ENCODE data around the gene NFIA.

NFIA gene

GRCh38 chr1:61439234-61439633, 356.9 kb downstream of the NFIA start:
- no peak for TF ChIP-seq SPI1 (IDR thresholded peaks at IDR 0.05; ENCODE audit: low read depth, low read length)
- TF ChIP-seq POU2F2 (IDR thresholded peaks at IDR 0.05; ENCODE audit: low read depth, low read length): no peak
- no peak for TF ChIP-seq POLR2AphosphoS5 (IDR thresholded peaks at IDR 0.05; ENCODE audit: low read depth, low read length)
- DNase-seq (ENCODE audit: insufficient read length, low spot score): no peak
- no peak for FAIRE-seq

- FAIRE-seq: no peak
- no peak for DNase-seq (ENCODE audit: insufficient read length, low spot score)
- no peak for TF ChIP-seq POLR2A (IDR thresholded peaks at IDR 0.05; ENCODE audit: low read depth, low read length)
- no peak for TF ChIP-seq TAF1 (IDR thresholded peaks at IDR 0.05; ENCODE audit: low read depth, low read length)
- no peak for TF ChIP-seq POU2F2 (IDR thresholded peaks at IDR 0.05; ENCODE audit: low read depth, low read length)
- no peak for TF ChIP-seq PAX5 (IDR thresholded peaks at IDR 0.05; ENCODE audit: insufficient read depth, low read length, severe bottlenecking)
- no peak for TF ChIP-seq SPI1 (IDR thresholded peaks at IDR 0.05; ENCODE audit: low read depth, low read length)
- TF ChIP-seq POLR2AphosphoS5 (IDR thresholded peaks at IDR 0.05; ENCODE audit: low read depth, low read length): no peak
Measured at GRCh38 chr1:61441723-61442262, 359.4 kb downstream of the NFIA start.

- TF ChIP-seq TAF1 (IDR thresholded peaks at IDR 0.05; ENCODE audit: low read depth, low read length) (no peak), SPI1 (IDR thresholded peaks at IDR 0.05; ENCODE audit: low read depth, low read length) (no peak), POLR2A (IDR thresholded peaks at IDR 0.05; ENCODE audit: low read depth, low read length) (no peak), PAX5 (IDR thresholded peaks at IDR 0.05; ENCODE audit: insufficient read depth, low read length, severe bottlenecking) (no peak), POLR2AphosphoS5 (IDR thresholded peaks at IDR 0.05; ENCODE audit: low read depth, low read length) (no peak), POU2F2 (IDR thresholded peaks at IDR 0.05; ENCODE audit: low read depth, low read length) (no peak)
- DNase-seq (ENCODE audit: insufficient read length, low spot score) (no peak), FAIRE-seq (no peak)
Measured at GRCh38 chr1:61442544-61442943, 360.2 kb downstream of the NFIA start.

DNA sequence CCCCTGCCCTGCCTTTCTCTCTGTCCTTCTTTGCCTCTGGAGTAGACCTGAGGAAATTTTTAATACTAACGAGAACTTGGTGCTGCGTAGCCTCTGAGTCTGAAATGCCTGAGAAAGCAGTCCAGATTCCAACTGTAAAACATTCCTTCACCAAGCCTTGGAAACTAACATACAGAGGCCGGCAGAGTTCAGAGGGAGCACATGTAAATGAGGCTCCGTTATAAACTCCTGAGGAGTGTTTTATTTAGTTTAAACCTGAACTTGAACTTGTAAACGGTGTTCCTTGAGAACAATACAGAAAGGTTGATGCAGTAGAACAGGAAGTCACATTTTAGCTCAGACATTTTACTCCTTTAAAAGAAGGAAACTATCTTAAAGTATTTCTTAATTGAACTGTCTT, 361.9 kb downstream of the NFIA start:
- FAIRE-seq (no peak), DNase-seq (ENCODE audit: insufficient read length, low spot score) (no peak)
- no peak for TF ChIP-seq SPI1 (IDR thresholded peaks at IDR 0.05; ENCODE audit: low read depth, low read length)
- TF ChIP-seq TAF1 (IDR thresholded peaks at IDR 0.05; ENCODE audit: low read depth, low read length): no peak
- no peak for TF ChIP-seq POU2F2 (IDR thresholded peaks at IDR 0.05; ENCODE audit: low read depth, low read length)
- TF ChIP-seq PAX5 (IDR thresholded peaks at IDR 0.05; ENCODE audit: insufficient read depth, low read length, severe bottlenecking): no peak
- no peak for TF ChIP-seq POLR2AphosphoS5 (IDR thresholded peaks at IDR 0.05; ENCODE audit: low read depth, low read length)
- no peak for TF ChIP-seq POLR2A (IDR thresholded peaks at IDR 0.05; ENCODE audit: low read depth, low read length)

- DNase-seq (ENCODE audit: insufficient read length, low spot score) (no peak), FAIRE-seq (no peak)
- no peak for TF ChIP-seq PAX5 (IDR thresholded peaks at IDR 0.05; ENCODE audit: insufficient read depth, low read length, severe bottlenecking)
- no peak for TF ChIP-seq POU2F2 (IDR thresholded peaks at IDR 0.05; ENCODE audit: low read depth, low read length)
- no peak for TF ChIP-seq SPI1 (IDR thresholded peaks at IDR 0.05; ENCODE audit: low read depth, low read length)
- TF ChIP-seq TAF1 (IDR thresholded peaks at IDR 0.05; ENCODE audit: low read depth, low read length): no peak
- no peak for TF ChIP-seq POLR2AphosphoS5 (IDR thresholded peaks at IDR 0.05; ENCODE audit: low read depth, low read length)
- no peak for TF ChIP-seq POLR2A (IDR thresholded peaks at IDR 0.05; ENCODE audit: low read depth, low read length)
Measured at GRCh38 chr1:61445269-61445825, 363.0 kb downstream of the NFIA start.

GRCh38 chr1:61446531-61446991, 364.2 kb downstream of the NFIA start:
- TF ChIP-seq POU2F2 (IDR thresholded peaks at IDR 0.05; ENCODE audit: low read depth, low read length): no peak
- no peak for TF ChIP-seq SPI1 (IDR thresholded peaks at IDR 0.05; ENCODE audit: low read depth, low read length)
- TF ChIP-seq TAF1 (IDR thresholded peaks at IDR 0.05; ENCODE audit: low read depth, low read length): no peak
- TF ChIP-seq PAX5 (IDR thresholded peaks at IDR 0.05; ENCODE audit: insufficient read depth, low read length, severe bottlenecking): no peak
- no peak for TF ChIP-seq POLR2A (IDR thresholded peaks at IDR 0.05; ENCODE audit: low read depth, low read length)
- no peak for TF ChIP-seq POLR2AphosphoS5 (IDR thresholded peaks at IDR 0.05; ENCODE audit: low read depth, low read length)
- DNase-seq (ENCODE audit: insufficient read length, low spot score) (no peak), FAIRE-seq (no peak)

GRCh38 chr1:61447106-61447967, 365.0 kb downstream of the NFIA start:
- TF ChIP-seq POU2F2 (IDR thresholded peaks at IDR 0.05; ENCODE audit: low read depth, low read length) (no peak), SPI1 (IDR thresholded peaks at IDR 0.05; ENCODE audit: low read depth, low read length) (no peak), PAX5 (IDR thresholded peaks at IDR 0.05; ENCODE audit: insufficient read depth, low read length, severe bottlenecking) (no peak), POLR2AphosphoS5 (IDR thresholded peaks at IDR 0.05; ENCODE audit: low read depth, low read length) (no peak), TAF1 (IDR thresholded peaks at IDR 0.05; ENCODE audit: low read depth, low read length) (no peak), POLR2A (IDR thresholded peaks at IDR 0.05; ENCODE audit: low read depth, low read length) (no peak)
- DNase-seq (ENCODE audit: insufficient read length, low spot score) (no peak), FAIRE-seq (no peak)

DNA sequence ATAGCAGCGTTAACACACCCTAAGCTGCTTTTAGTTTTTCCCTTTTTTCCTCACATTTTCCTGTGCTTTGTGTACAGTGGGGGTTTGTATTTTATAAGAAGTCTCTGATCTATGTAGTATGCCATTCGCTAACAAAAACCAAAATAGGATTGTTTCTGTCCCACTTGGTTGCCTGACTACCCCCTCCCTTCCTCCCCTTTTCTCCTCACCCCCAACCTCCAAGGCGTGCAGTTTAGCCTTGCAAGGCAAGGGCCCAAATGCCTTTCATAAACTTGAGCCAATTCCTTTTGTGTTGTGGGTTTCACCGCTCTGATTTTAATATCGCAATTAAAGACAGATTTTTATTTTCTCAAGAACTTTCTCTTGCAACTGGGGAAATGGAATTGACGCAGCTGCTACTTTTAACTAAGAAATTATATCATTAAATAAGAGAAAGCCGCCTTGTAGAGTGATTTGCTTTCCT, 365.6 kb downstream of the NFIA start:
- TF ChIP-seq PAX5 (IDR thresholded peaks at IDR 0.05; ENCODE audit: insufficient read depth, low read length, severe bottlenecking) (no peak), POLR2AphosphoS5 (IDR thresholded peaks at IDR 0.05; ENCODE audit: low read depth, low read length) (no peak), SPI1 (IDR thresholded peaks at IDR 0.05; ENCODE audit: low read depth, low read length) (no peak), POU2F2 (IDR thresholded peaks at IDR 0.05; ENCODE audit: low read depth, low read length) (no peak), POLR2A (IDR thresholded peaks at IDR 0.05; ENCODE audit: low read depth, low read length) (no peak), TAF1 (IDR thresholded peaks at IDR 0.05; ENCODE audit: low read depth, low read length) (no peak)
- no peak for FAIRE-seq
- DNase-seq (ENCODE audit: insufficient read length, low spot score): no peak

DNA sequence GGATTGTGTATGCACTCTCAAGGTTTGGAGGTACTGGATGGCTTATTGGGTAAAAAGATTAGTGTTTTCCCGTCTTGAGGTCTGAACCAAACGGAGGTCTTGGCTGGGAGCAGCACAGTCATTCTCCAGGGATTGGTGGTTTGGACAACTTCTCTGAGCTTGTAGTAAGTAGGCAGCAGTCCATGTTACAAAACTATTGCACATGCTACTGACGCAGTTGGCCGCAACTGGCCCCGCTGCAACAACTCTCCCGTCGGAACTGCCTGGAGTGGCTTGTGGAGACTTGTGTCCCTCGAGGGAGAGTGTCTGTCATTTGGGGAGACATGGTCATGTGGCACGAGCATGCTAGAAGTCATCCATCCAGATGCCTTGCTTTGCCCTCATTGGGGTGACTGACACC, 366.6 kb downstream of the NFIA start:
- FAIRE-seq (no peak), DNase-seq (ENCODE audit: insufficient read length, low spot score) (no peak)
- no peak for TF ChIP-seq POLR2A (IDR thresholded peaks at IDR 0.05; ENCODE audit: low read depth, low read length)
- no peak for TF ChIP-seq POLR2AphosphoS5 (IDR thresholded peaks at IDR 0.05; ENCODE audit: low read depth, low read length)
- TF ChIP-seq TAF1 (IDR thresholded peaks at IDR 0.05; ENCODE audit: low read depth, low read length): no peak
- TF ChIP-seq POU2F2 (IDR thresholded peaks at IDR 0.05; ENCODE audit: low read depth, low read length): no peak
- TF ChIP-seq SPI1 (IDR thresholded peaks at IDR 0.05; ENCODE audit: low read depth, low read length): no peak
- TF ChIP-seq PAX5 (IDR thresholded peaks at IDR 0.05; ENCODE audit: insufficient read depth, low read length, severe bottlenecking): no peak

Measured in GM12891 (cell line).